Breast epithelium (tissue), 4 donors: Measurements from ENCODE around the gene PIK3R5. TPM values are rescaled to one million over a fixed set of nuclear protein-coding genes. Genes with fewer than 3 reads are reported as not detected.
"Not testable (repeated sequence)": the region's sequence is repeated elsewhere in the genome, so short reads cannot be mapped to it uniquely, and the experiment has no call there.

Experiments used
- DNase-seq, 2 donors: peaks; one replicate each; pipeline ENCODE4 v3.0.0-alpha.2; 2019; ENCODE audit warnings: low spot score in 2 of 2
- H3K27ac ChIP-seq, 2 donors: fragments of 200-600 bp; sonication (generic) in 1 of 2; one replicate each; pipeline ENCODE4 v1.5.1; 2016 to 2019; ENCODE audit warnings: mild to moderate bottlenecking in 1 of 2
- H3K27me3 ChIP-seq, 2 donors: fragments of 200-600 bp; sonication (generic) in 1 of 2; one replicate each; pipeline versions ENCODE4 v1.5.1 to v1.6.0; 2017 to 2019; ENCODE audit warnings: control low read depth in 1 of 2, mild to moderate bottlenecking in 1 of 2
- H3K36me3 ChIP-seq: fragments of 200-600 bp; one replicate; pipeline ENCODE4 v1.5.1; 2019
- H3K4me1 ChIP-seq, 2 donors: fragments of 200-600 bp; sonication (generic); one replicate each; pipeline ENCODE4 v1.5.1; 2016 to 2019; ENCODE audit warnings: control low read depth in 1 of 2
- H3K4me3 ChIP-seq, 3 donors: fragments of 200-600 bp; sonication (generic); 1 replicate in 2 of 3; 2 replicates in 1 of 3; pipeline ENCODE4 v1.5.1; 2016 to 2019; ENCODE audit warnings: mild to moderate bottlenecking in 3 of 3, moderate library complexity in 2 of 3
- H3K9me3 ChIP-seq, 2 donors: fragments of 200-600 bp; sonication (generic) in 1 of 2; one replicate each; pipeline ENCODE4 v1.5.1; 2016 to 2019; ENCODE audit warnings: control low read depth in 1 of 2
- POLR2A ChIP-seq: fragments of 450-650 bp; IDR thresholded peaks from one replicate; pipeline ENCODE4 v1.6.1; 2016; ENCODE audit warnings: antibody characterized with exemption, mild to moderate bottlenecking, moderate library complexity
- POLR2AphosphoS5 ChIP-seq, 3 donors: sonication (generic); formaldehyde crosslinking; IDR thresholded peaks; one replicate each; pipeline ENCODE4 v1.6.1; 2017; ENCODE audit warnings: antibody characterized with exemption in 3 of 3
- intact Hi-C: fragments of 100-400 bp; cut with DNase I; formaldehyde crosslinking; loops from one replicate; pipeline ENCODE4 v1.15.1; 2023; ENCODE audit warnings: low total_unique reads
- total RNA-seq, 3 donors: library from RNA; depleted of rRNA; stranded (reverse); fragments of >200 nt; gene quantifications; one replicate each; pipeline ENCODE4 v1.1.0, GENCODE V29; 2016
- TF ChIP-seq, protein P1 (sequence below), 3 donors: fragments of 450-650 bp; IDR thresholded peaks; one replicate each; pipeline ENCODE4 v1.5.1; 2016 to 2017; ENCODE audit warnings: antibody characterized with exemption in 3 of 3, mild to moderate bottlenecking in 3 of 3, moderate library complexity in 3 of 3

PIK3R5 gene
- total RNA-seq, 3 donors from 2014 or later: 9.8 to 28.6 (median 12.3) TPM

DNA sequence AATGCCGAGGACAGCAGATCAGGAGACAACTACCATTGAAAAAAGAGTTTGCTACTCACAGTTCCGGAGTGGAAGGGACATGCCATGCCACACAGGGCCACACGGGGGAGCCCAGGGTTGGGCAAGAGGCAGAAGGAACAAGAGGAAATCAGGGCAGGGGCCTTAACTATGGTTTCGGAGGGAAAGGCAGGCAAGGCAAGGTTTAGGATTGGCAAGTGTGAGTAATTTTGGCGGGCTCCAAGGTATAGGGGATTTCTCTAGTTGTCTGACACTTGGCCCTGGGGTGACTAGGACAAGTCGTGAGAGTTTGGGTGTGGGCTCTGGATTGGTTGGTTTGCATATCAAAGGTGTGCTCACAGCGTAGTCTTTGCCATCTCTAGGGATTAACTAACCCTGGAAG lies 28.8 kb upstream of the PIK3R5 start:
- TF ChIP-seq POLR2AphosphoS5 (IDR thresholded peaks at IDR 0.05): no peak
- TF ChIP-seq, protein P1, sequence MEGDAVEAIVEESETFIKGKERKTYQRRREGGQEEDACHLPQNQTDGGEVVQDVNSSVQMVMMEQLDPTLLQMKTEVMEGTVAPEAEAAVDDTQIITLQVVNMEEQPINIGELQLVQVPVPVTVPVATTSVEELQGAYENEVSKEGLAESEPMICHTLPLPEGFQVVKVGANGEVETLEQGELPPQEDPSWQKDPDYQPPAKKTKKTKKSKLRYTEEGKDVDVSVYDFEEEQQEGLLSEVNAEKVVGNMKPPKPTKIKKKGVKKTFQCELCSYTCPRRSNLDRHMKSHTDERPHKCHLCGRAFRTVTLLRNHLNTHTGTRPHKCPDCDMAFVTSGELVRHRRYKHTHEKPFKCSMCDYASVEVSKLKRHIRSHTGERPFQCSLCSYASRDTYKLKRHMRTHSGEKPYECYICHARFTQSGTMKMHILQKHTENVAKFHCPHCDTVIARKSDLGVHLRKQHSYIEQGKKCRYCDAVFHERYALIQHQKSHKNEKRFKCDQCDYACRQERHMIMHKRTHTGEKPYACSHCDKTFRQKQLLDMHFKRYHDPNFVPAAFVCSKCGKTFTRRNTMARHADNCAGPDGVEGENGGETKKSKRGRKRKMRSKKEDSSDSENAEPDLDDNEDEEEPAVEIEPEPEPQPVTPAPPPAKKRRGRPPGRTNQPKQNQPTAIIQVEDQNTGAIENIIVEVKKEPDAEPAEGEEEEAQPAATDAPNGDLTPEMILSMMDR (IDR thresholded peaks at IDR 0.05): peak; percentile 25 to 72 (median 42)
- H3K4me3 ChIP-seq: no peak overlapping the region
- H3K9me3 ChIP-seq: no peaks in the 10 kb centered on the region
- H3K27ac ChIP-seq: no peak overlapping the region
- peak in 1 of 2 donors; percentile 35 for DNase-seq
- no peaks in the 10 kb centered on the region for H3K4me1 ChIP-seq
- H3K36me3 ChIP-seq: no peaks in the 10 kb centered on the region
- peaks cover 0 to 3% of the 10 kb centered on the region in 2 donors for H3K27me3 ChIP-seq
- intact Hi-C loops: no loop called here

GRCh38 chr17:8991514-8992285 lies 26.2 kb upstream of the PIK3R5 start:
- intact Hi-C loops: no loop called here
- DNase-seq: peak; percentile 29 to 70
- no peak overlapping the region for H3K4me3 ChIP-seq
- no peak for TF ChIP-seq POLR2AphosphoS5 (IDR thresholded peaks at IDR 0.05)
- TF ChIP-seq, protein P1 (IDR thresholded peaks at IDR 0.05): peak; percentile 47 to 72 (median 71)
- H3K27ac ChIP-seq: no peak overlapping the region
- peaks cover 0 to 3% of the 10 kb centered on the region in 2 donors for H3K27me3 ChIP-seq
- no peaks in the 10 kb centered on the region for H3K36me3 ChIP-seq
- H3K4me1 ChIP-seq: no peaks in the 10 kb centered on the region
- no peaks in the 10 kb centered on the region for H3K9me3 ChIP-seq

- H3K27me3 ChIP-seq, intact Hi-C loops, H3K27ac ChIP-seq, H3K9me3 ChIP-seq, H3K4me1 ChIP-seq, H3K36me3 ChIP-seq, H3K4me3 ChIP-seq, DNase-seq: not testable (repeated sequence)
Measured at GRCh38 chr17:8988263-8988935, 22.9 kb upstream of the PIK3R5 start.

- TF ChIP-seq POLR2A (no peak), POLR2AphosphoS5 (IDR thresholded peaks at IDR 0.05) (no peak)
- TF ChIP-seq, protein P1 (IDR thresholded peaks at IDR 0.05): no peak
- H3K36me3 ChIP-seq: no peaks in the 10 kb centered on the region
- H3K4me1 ChIP-seq: no peaks in the 10 kb centered on the region
- H3K27me3 ChIP-seq: peaks cover 0 to 3% of the 10 kb centered on the region in 2 donors
- no peak for DNase-seq
- no peak overlapping the region for H3K4me3 ChIP-seq
- H3K9me3 ChIP-seq: peaks cover 0 to 6% of the 10 kb centered on the region in 2 donors
- H3K27ac ChIP-seq: no peak overlapping the region
- intact Hi-C loops: no loop called here
Measured at GRCh38 chr17:8986295-8986694, 20.8 kb upstream of the PIK3R5 start.

GRCh38 chr17:8985054-8985701 lies 19.7 kb upstream of the PIK3R5 start:
- Histone ChIP-seq H3K9me3 (peaks cover 0 to 6% of the 10 kb centered on the region in 2 donors), H3K27ac (no peak overlapping the region), H3K4me1 (no peaks in the 10 kb centered on the region), H3K4me3 (no peak overlapping the region), H3K27me3 (peaks cover 0 to 3% of the 10 kb centered on the region in 2 donors), H3K36me3 (no peaks in the 10 kb centered on the region)
- intact Hi-C loops: no loop called here
- DNase-seq: no peak
- TF ChIP-seq, protein P1 (IDR thresholded peaks at IDR 0.05): no peak
- no peak for TF ChIP-seq POLR2AphosphoS5 (IDR thresholded peaks at IDR 0.05)
- TF ChIP-seq POLR2A: no peak

- H3K36me3 ChIP-seq, intact Hi-C loops, H3K4me1 ChIP-seq, H3K27me3 ChIP-seq, H3K27ac ChIP-seq, H3K4me3 ChIP-seq, H3K9me3 ChIP-seq, DNase-seq: not testable (repeated sequence)
Measured at GRCh38 chr17:8984225-8984624, 18.7 kb upstream of the PIK3R5 start.
